HG02852 (cell line): Measurements from ENCODE around the gene B4GALNT4.
"Not testable (repeated sequence)": the region's sequence is repeated elsewhere in the genome, so short reads cannot be mapped to it uniquely, and the experiment has no call there.

Experiments
- ATAC-seq: cut with Tn5 transposase; IDR thresholded peaks from one replicate; pipeline ENCODE4 v1.9.1; 2021; ENCODE audit warnings: mild to moderate bottlenecking, moderate library complexity; ENCODE audit not compliant: unreplicated experiment

B4GALNT4 gene

GRCh38 chr11:418343-419247 is 49.3 kb downstream of the B4GALNT4 start:
- no peak for ATAC-seq

GRCh38 chr11:419248-420005 is 50.1 kb downstream of the B4GALNT4 start:
- no peak for ATAC-seq

- no peak for ATAC-seq
These were observed 51.0 kb downstream of the B4GALNT4 start for GRCh38 chr11:420054-420910.

GRCh38 chr11:420911-421321 is 51.6 kb downstream of the B4GALNT4 start:
- ATAC-seq, result no peak

GRCh38 chr11:422249-422656 is 53.0 kb downstream of the B4GALNT4 start:
- ATAC-seq, result no peak

GRCh38 chr11:424232-424631 is 54.9 kb downstream of the B4GALNT4 start:
- no peak for ATAC-seq

- ATAC-seq, result not testable (repeated sequence)
These were observed 55.5 kb downstream of the B4GALNT4 start for GRCh38 chr11:424766-425165.

- ATAC-seq, result no peak
These were observed 56.0 kb downstream of the B4GALNT4 start for GRCh38 chr11:425301-425700.

- no peak for ATAC-seq
These were observed 57.6 kb downstream of the B4GALNT4 start for GRCh38 chr11:426851-427250.

GRCh38 chr11:428295-428694 is 59.0 kb downstream of the B4GALNT4 start:
- no peak for ATAC-seq

GRCh38 chr11:429391-429790 is 60.1 kb downstream of the B4GALNT4 start:
- ATAC-seq, result no peak

GRCh38 chr11:429931-430456 is 60.7 kb downstream of the B4GALNT4 start:
- no peak for ATAC-seq
